IMR-90 (cell line): ENCODE measurements around the gene NHSL1. TPM values are rescaled to one million over a fixed set of nuclear protein-coding genes. Genes with fewer than 3 reads are reported as not detected.

Experiments
- ATAC-seq: fragments of 200-7000 bp; cut with Tn5 transposase; 2 replicates; pipeline ENCODE4 v1.9.1; 2020; ENCODE audit warnings: low read depth, mild to moderate bottlenecking, moderate library complexity
- BruUV-seq: library from RNA; stranded (reverse); fragments of 400-500 nt; replicated peaks from 2 replicates; lab custom pipeline; 2021; lab: Mats Ljungman, UMichigan
- CTCF ChIA-PET: fragments of 300-600 bp; formaldehyde crosslinking; extraction: SDS; loops from one replicate; lab custom pipeline; 2021; ENCODE audit warnings: antibody characterized with exemption; lab: Yijun Ruan, JAX
- POLR2A ChIA-PET: fragments of 300-600 bp; sonication (Branson Sonifier 250); formaldehyde crosslinking; loops from one replicate; lab custom pipeline; 2022; ENCODE audit warnings: antibody characterized with exemption; ENCODE audit not compliant: unreplicated experiment; lab: Charles Lee
- DNase-seq: peaks from one replicate; pipeline ENCODE4 v3.0.0; 2013
- H2AFZ ChIP-seq: replicated peaks from 2 replicates; pipeline ENCODE3; 2013; ENCODE audit warnings: low read length, mild to moderate bottlenecking; ENCODE audit not compliant: poor library complexity
- H2AK5ac ChIP-seq: 2 replicates; pipeline ENCODE4 v1.6.1; 2013; ENCODE audit warnings: low read depth, low read length, inconsistent platforms
- H2AK9ac ChIP-seq: replicated peaks from 2 replicates; pipeline ENCODE3; 2013; ENCODE audit warnings: mild to moderate bottlenecking, low read depth, low read length, moderate library complexity; ENCODE audit not compliant: poor library complexity
- H2BK120ac ChIP-seq: 2 replicates; pipeline ENCODE4 v1.6.1; 2013; ENCODE audit warnings: low read depth, low read length, inconsistent platforms
- H2BK15ac ChIP-seq: 3 replicates; pipeline ENCODE4 v1.6.1; 2013; ENCODE audit warnings: low read depth, low read length, inconsistent platforms
- H2BK20ac ChIP-seq: 2 replicates; pipeline ENCODE4 v1.6.1; 2013; ENCODE audit warnings: low read depth, mild to moderate bottlenecking, inconsistent platforms, low read length, moderate library complexity
- H2BK5ac ChIP-seq: 2 replicates; pipeline ENCODE4 v1.6.1; 2013; ENCODE audit warnings: mild to moderate bottlenecking, low read depth, low read length, inconsistent platforms; ENCODE audit not compliant: poor library complexity, severe bottlenecking
- H3K14ac ChIP-seq: replicated peaks from 2 replicates; pipeline ENCODE4 v1.6.1; 2013; ENCODE audit warnings: low read depth, low read length, inconsistent platforms
- H3K18ac ChIP-seq: 2 replicates; pipeline ENCODE4 v1.6.1; 2013; ENCODE audit warnings: low read depth, low read length, control low read depth
- H3K23ac ChIP-seq: 2 replicates; pipeline ENCODE4 v1.6.1; 2013; ENCODE audit warnings: low read depth, low read length, inconsistent platforms
- H3K27ac ChIP-seq: 2 replicates; pipeline ENCODE4 v1.5.1; 2013; ENCODE audit warnings: mild to moderate bottlenecking, control low read depth, low read length; ENCODE audit not compliant: insufficient read depth
- H3K27me3 ChIP-seq: 2 replicates; pipeline ENCODE4 v1.6.1; 2013; ENCODE audit warnings: low read length; ENCODE audit not compliant: control insufficient read depth, insufficient read depth
- H3K36me3 ChIP-seq: 2 replicates; pipeline ENCODE4 v1.6.1; 2013; ENCODE audit warnings: low read length, mixed read lengths; ENCODE audit not compliant: control insufficient read depth, insufficient read depth
- H3K4ac ChIP-seq: 2 replicates; pipeline ENCODE4 v1.6.1; 2013; ENCODE audit warnings: low read depth, low read length, inconsistent platforms
- H3K4me1 ChIP-seq: 2 replicates; pipeline ENCODE4 v1.6.1; 2013; ENCODE audit warnings: low read length, mixed read lengths; ENCODE audit not compliant: control insufficient read depth, insufficient read depth
- H3K4me2 ChIP-seq: 2 replicates; pipeline ENCODE4 v1.6.1; 2013; ENCODE audit warnings: low read depth, mild to moderate bottlenecking, control low read depth, low read length, moderate library complexity
- H3K4me3 ChIP-seq: 2 replicates; pipeline ENCODE4 v1.5.1; 2013; ENCODE audit warnings: low read depth, mild to moderate bottlenecking, control low read depth, low read length, moderate library complexity; ENCODE audit not compliant: insufficient read depth
- H3K56ac ChIP-seq: 2 replicates; pipeline ENCODE4 v1.6.1; 2013; ENCODE audit warnings: low read length, inconsistent platforms; ENCODE audit not compliant: insufficient read depth; ENCODE audit errors: extremely low read depth
- H3K79me1 ChIP-seq, 2 experiments: 2 replicates each; pipeline ENCODE4 v1.6.1; 2013; ENCODE audit warnings: low read length in 2 of 2, inconsistent platforms in 1 of 2, low read depth in 1 of 2
- H3K9ac ChIP-seq: 2 replicates; pipeline ENCODE4 v1.6.1; 2013; ENCODE audit warnings: low read depth, low read length, control low read depth
- H3K9me1 ChIP-seq: 2 replicates; pipeline ENCODE4 v1.6.1; 2013; ENCODE audit warnings: low read length, inconsistent platforms; ENCODE audit not compliant: insufficient read depth
- H3K9me3 ChIP-seq: 2 replicates; pipeline ENCODE4 v1.6.1; 2013; ENCODE audit warnings: low read length; ENCODE audit not compliant: control insufficient read depth, insufficient read depth
- H4K20me1 ChIP-seq: 2 replicates; pipeline ENCODE4 v1.6.1; 2013; ENCODE audit warnings: low read length, inconsistent platforms; ENCODE audit not compliant: insufficient read depth
- H4K5ac ChIP-seq: 2 replicates; pipeline ENCODE4 v1.6.1; 2013; ENCODE audit warnings: mild to moderate bottlenecking, low read depth, low read length, control low read depth
- H4K8ac ChIP-seq, 2 experiments: 2 replicates each; pipeline ENCODE4 v1.6.1; 2013; ENCODE audit warnings: low read depth in 2 of 2, low read length in 2 of 2, control low read depth in 1 of 2, inconsistent platforms in 1 of 2
- H4K91ac ChIP-seq: 2 replicates; pipeline ENCODE4 v1.6.1; 2013; ENCODE audit warnings: low read depth, low read length, inconsistent platforms; ENCODE audit not compliant: insufficient read depth
- BHLHE40 ChIP-seq: fragments of 150-350 bp; IDR thresholded peaks from 2 replicates; pipeline ENCODE4 v1.6.1; 2016; ENCODE audit warnings: mild to moderate bottlenecking, low read depth, low read length
- CEBPB ChIP-seq: IDR thresholded peaks from 2 replicates; pipeline ENCODE4 v1.6.1; 2012; ENCODE audit warnings: low read depth, low read length, improper control_type of control experiment
- CHD1 ChIP-seq: IDR thresholded peaks from 2 replicates; pipeline ENCODE4 v1.6.1; 2012; ENCODE audit warnings: low read depth, low read length, improper control_type of control experiment
- FOS ChIP-seq: fragments of 150-350 bp; IDR thresholded peaks from 2 replicates; pipeline ENCODE4 v1.6.1; 2016; ENCODE audit warnings: low read depth, low read length
- MAFK ChIP-seq: IDR thresholded peaks from 2 replicates; pipeline ENCODE4 v1.6.1; 2012; ENCODE audit warnings: low read depth, low read length, improper control_type of control experiment
- MAZ ChIP-seq: IDR thresholded peaks from 2 replicates; pipeline ENCODE4 v1.6.1; 2012; ENCODE audit warnings: low read depth, mild to moderate bottlenecking, low read length, improper control_type of control experiment, moderate library complexity, borderline replicate concordance
- MXI1 ChIP-seq: IDR thresholded peaks from 2 replicates; pipeline ENCODE4 v1.6.1; 2012; ENCODE audit warnings: low read depth, mild to moderate bottlenecking, low read length, moderate library complexity, borderline replicate concordance
- NFE2L2 ChIP-seq: fragments of 150-350 bp; IDR thresholded peaks from 2 replicates; pipeline ENCODE4 v1.6.1; 2016; ENCODE audit warnings: low read depth, mild to moderate bottlenecking, low read length
- RAD21 ChIP-seq: IDR thresholded peaks from 2 replicates; pipeline ENCODE4 v1.6.1; 2012; ENCODE audit warnings: low read length, improper control_type of control experiment
- RCOR1 ChIP-seq: IDR thresholded peaks from 2 replicates; pipeline ENCODE4 v1.6.1; 2012; ENCODE audit warnings: mild to moderate bottlenecking, low read length, improper control_type of control experiment; ENCODE audit not compliant: insufficient replicate concordance
- RFX5 ChIP-seq: IDR thresholded peaks from 2 replicates; pipeline ENCODE4 v1.8.0; 2012; ENCODE audit warnings: low read depth, mild to moderate bottlenecking, low read length, moderate library complexity
- WGBS, 2 experiments: methylation state at CpG; one replicate each; pipeline versions ENCODE4 v1.1.5 to v1.1.7; 2013; ENCODE audit warnings: missing lambda C conversion rate in 2 of 2; ENCODE audit not compliant: insufficient read length in 1 of 2; ENCODE audit errors: extremely low coverage in 2 of 2; 5-methylcytosine and 5-hydroxymethylcytosine counted together
- dilution Hi-C: fragments of 300-500 bp; cut with HindIII; formaldehyde crosslinking; loops from one replicate; pipeline ENCODE4 v1.14.3; 2018; ENCODE audit warnings: low sequenced_read_pairs; ENCODE audit not compliant: unreplicated experiment
- in situ Hi-C: fragments of 300-500 bp; cut with MboI; formaldehyde crosslinking; loops from 3 replicates; pipeline ENCODE4 v1.14.3; 2019; ENCODE audit warnings: low sequenced_read_pairs, inconsistent platforms, mixed read lengths
- intact Hi-C: fragments of 100-400 bp; cut with micrococcal nuclease; formaldehyde crosslinking; loops from 2 replicates; pipeline ENCODE4 v1.10.0; 2022
- polyA plus RNA-seq, 3 experiments: library from polyadenylated mRNA; depleted of rRNA; stranded (reverse); fragments of >200 nt; gene quantifications; 2 replicates each; pipeline ENCODE4 v1.2.3, GENCODE V29; 2012; ENCODE audit warnings: low replicate concordance in 1 of 3
- total RNA-seq: library from RNA; depleted of rRNA; stranded (reverse); fragments of >200 nt; gene quantifications from 2 replicates; pipeline ENCODE4 v1.2.3, GENCODE V29; 2012
- TF ChIP-seq, protein P1 (sequence below): fragments of 150-350 bp; IDR thresholded peaks from 2 replicates; pipeline ENCODE4 v1.6.1; 2017; ENCODE audit warnings: mild to moderate bottlenecking, antibody characterized with exemption, low read length, low read depth
- TF ChIP-seq, protein P2 (sequence below): fragments of 150-350 bp; IDR thresholded peaks from 2 replicates; pipeline ENCODE4 v1.6.1; 2016; ENCODE audit warnings: low read depth, mild to moderate bottlenecking, low read length, moderate library complexity, borderline replicate concordance
- TF ChIP-seq, protein P3 (sequence below): conservative IDR thresholded peaks from 2 replicates; pipeline ENCODE4 v1.5.1; 2012; ENCODE audit warnings: mild to moderate bottlenecking, low read depth, low read length, improper control_type of control experiment

Gene NHSL1
- total and polyA plus RNA-seq, 2 of the 4 experiments (the other 2 are of a cell fraction), result 5.6 to 7.2 TPM

DNA sequence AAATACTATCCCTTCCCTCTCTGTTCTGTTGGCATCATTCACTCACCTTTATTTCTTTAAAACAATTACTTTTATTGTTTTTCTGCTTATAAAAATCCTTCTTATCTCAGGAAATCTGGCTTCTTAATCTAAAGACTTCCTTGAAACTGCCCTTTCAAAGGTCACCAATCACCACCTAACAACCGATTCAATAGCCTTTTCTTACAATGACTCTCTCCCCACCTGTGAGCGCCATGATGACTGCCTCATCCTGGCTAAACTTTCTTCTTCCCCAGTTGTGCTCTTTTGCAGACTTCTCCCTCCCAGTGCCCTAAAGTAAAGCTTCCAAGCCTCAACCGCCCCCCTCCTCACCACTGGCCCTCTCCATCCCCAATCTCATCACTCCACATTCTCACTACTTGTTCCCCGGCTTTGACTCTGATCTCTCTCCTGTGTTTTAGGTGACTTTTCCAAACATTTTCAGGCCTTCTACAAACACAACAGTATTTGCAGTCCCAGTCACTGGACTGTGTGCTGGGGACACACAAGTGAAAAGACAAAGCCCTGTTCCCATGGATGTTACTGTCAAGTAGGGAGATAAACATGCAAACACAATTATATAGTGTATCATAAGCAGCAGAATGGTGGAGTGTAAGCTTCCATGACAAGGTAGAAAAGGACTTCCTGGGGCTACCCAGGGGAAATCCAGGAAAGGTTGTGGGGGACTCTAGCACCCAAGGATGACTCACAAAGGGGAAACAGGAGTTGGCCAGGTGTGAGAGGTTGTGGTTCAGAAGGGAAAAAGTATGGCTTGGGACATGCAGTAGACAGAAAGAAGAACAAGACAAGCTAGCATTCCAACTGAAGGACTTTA lies 12.8 kb downstream of the NHSL1 start:
- no TSS peak for BruUV-seq
- dilution Hi-C loops, result no loop called here
- Histone ChIP-seq H2AK5ac (no peak overlapping the region), H3K79me1 (peaks cover 13 to 29% of the 10 kb centered on the region in 2 experiments; a peak in 2 of 4 replicates), H2BK120ac (no peak overlapping the region), H4K20me1 (no peaks in the 10 kb centered on the region; the same call in 1 of the 2 replicates), H3K4me2 (no peak overlapping the region), H3K56ac (no peak overlapping the region), H2AK9ac (no peak overlapping the region), H2BK5ac (no peak overlapping the region), H3K36me3 (0 out of 2 replicates have a peak, but pooled peaks cover 2% of the 10 kb centered on the region), H3K9ac (no peak overlapping the region), H4K5ac (no peak overlapping the region), H2BK20ac (no peak overlapping the region), H3K4me1 (peaks cover 5% of the 10 kb centered on the region), H3K14ac (no peak overlapping the region), H4K8ac (no peak overlapping the region), H4K91ac (no peak overlapping the region), H3K27ac (no peak overlapping the region), H3K27me3 (no peaks in the 10 kb centered on the region), H3K23ac (no peak overlapping the region), H3K4ac (no peak overlapping the region), H3K9me1 (peaks cover 5% of the 10 kb centered on the region; the same call in 1 of the 2 replicates), H3K4me3 (no peak overlapping the region), H3K18ac (no peak overlapping the region), H2BK15ac (no peak overlapping the region), H3K9me3 (no peaks in the 10 kb centered on the region), H2AFZ (no peak overlapping the region)
- POLR2A ChIA-PET, result no interaction called here
- CTCF ChIA-PET, result interaction anchor here (1.5 kb wide), 1 partner anchor 17 kb away, joined by 3 read pairs; no protein-coding TSS in a partner anchor
- 93% methylated on average over 3 of the region's 4 CpGs; no CpG with 5 or more reads in 1 of the 2 experiments for WGBS, 2 experiments
- no peak for ATAC-seq
- intact Hi-C loops, result no loop called here
- no peak for DNase-seq
- in situ Hi-C loops, result no loop called here
- TF ChIP-seq BHLHE40 (no peak), CHD1 (no peak), MAFK (no peak), NFE2L2 (no peak), MAZ (no peak), RFX5 (no peak), CEBPB (no peak), RCOR1 (no peak), MXI1 (no peak), FOS (no peak), RAD21 (no peak)
- TF ChIP-seq, protein P1, sequence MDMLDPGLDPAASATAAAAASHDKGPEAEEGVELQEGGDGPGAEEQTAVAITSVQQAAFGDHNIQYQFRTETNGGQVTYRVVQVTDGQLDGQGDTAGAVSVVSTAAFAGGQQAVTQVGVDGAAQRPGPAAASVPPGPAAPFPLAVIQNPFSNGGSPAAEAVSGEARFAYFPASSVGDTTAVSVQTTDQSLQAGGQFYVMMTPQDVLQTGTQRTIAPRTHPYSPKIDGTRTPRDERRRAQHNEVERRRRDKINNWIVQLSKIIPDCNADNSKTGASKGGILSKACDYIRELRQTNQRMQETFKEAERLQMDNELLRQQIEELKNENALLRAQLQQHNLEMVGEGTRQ, result no peak
- TF ChIP-seq, protein P2, sequence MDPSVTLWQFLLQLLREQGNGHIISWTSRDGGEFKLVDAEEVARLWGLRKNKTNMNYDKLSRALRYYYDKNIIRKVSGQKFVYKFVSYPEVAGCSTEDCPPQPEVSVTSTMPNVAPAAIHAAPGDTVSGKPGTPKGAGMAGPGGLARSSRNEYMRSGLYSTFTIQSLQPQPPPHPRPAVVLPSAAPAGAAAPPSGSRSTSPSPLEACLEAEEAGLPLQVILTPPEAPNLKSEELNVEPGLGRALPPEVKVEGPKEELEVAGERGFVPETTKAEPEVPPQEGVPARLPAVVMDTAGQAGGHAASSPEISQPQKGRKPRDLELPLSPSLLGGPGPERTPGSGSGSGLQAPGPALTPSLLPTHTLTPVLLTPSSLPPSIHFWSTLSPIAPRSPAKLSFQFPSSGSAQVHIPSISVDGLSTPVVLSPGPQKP, result no peak
- TF ChIP-seq, protein P3, sequence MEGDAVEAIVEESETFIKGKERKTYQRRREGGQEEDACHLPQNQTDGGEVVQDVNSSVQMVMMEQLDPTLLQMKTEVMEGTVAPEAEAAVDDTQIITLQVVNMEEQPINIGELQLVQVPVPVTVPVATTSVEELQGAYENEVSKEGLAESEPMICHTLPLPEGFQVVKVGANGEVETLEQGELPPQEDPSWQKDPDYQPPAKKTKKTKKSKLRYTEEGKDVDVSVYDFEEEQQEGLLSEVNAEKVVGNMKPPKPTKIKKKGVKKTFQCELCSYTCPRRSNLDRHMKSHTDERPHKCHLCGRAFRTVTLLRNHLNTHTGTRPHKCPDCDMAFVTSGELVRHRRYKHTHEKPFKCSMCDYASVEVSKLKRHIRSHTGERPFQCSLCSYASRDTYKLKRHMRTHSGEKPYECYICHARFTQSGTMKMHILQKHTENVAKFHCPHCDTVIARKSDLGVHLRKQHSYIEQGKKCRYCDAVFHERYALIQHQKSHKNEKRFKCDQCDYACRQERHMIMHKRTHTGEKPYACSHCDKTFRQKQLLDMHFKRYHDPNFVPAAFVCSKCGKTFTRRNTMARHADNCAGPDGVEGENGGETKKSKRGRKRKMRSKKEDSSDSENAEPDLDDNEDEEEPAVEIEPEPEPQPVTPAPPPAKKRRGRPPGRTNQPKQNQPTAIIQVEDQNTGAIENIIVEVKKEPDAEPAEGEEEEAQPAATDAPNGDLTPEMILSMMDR, result no peak
